Fibroblast of pulmonary artery (primary cell): ENCODE measurements around the gene PHACTR3.
"Not testable (repeated sequence)": the region's sequence is repeated elsewhere in the genome, so short reads cannot be mapped to it uniquely, and the experiment has no call there.

Source experiments
- DNase-seq: peaks from one replicate; pipeline ENCODE4 v3.0.0-alpha.2; 2010; ENCODE audit warnings: low read depth
- H3K4me3 ChIP-seq: replicated peaks from 2 replicates; pipeline ENCODE4 v1.5.1; 2011; ENCODE audit warnings: low read depth, mild to moderate bottlenecking, control low read depth, low read length, moderate library complexity
- CTCF ChIP-seq: IDR thresholded peaks from 2 replicates; pipeline ENCODE4 v1.5.1; 2011; ENCODE audit warnings: mild to moderate bottlenecking, control low read depth, low read length, inconsistent platforms; ENCODE audit errors: missing control alignments

PHACTR3 gene

DNA sequence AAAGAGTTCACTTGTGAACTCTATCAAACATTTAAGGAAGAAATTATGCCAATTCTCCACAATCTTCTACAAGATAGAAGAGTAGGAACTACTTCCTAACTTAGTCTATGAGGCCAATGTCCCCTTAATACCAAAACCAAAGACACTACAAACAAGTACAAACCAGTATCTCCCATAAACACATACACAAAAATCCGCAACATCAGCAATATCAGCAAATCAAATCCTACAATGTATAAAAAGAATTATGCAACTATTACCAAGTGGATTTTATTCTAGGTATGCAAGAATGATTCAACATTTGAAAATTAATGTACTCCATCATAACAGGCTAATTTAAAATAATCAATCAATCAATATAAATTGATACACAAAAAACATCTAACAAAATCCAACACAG, 283.7 kb downstream of the PHACTR3 start:
- no peak for DNase-seq
- TF ChIP-seq CTCF: no peak
- H3K4me3 ChIP-seq: no peak overlapping the region

- not testable (repeated sequence) for DNase-seq, H3K4me3 ChIP-seq
These were observed 285.7 kb downstream of the PHACTR3 start for GRCh38 chr20:59890035-59890434.

- DNase-seq: no peak
- H3K4me3 ChIP-seq: no peak overlapping the region
- no peak for TF ChIP-seq CTCF
These were observed 287.2 kb downstream of the PHACTR3 start for GRCh38 chr20:59891581-59891980.

- no peak for TF ChIP-seq CTCF
- DNase-seq: no peak
- no peak overlapping the region for H3K4me3 ChIP-seq
These were observed 291.6 kb downstream of the PHACTR3 start for GRCh38 chr20:59895908-59896307.
